GM13976 (cell line): Measurements from ENCODE around the gene DDX1.
"Not testable (repeated sequence)": the region's sequence is repeated elsewhere in the genome, so short reads cannot be mapped to it uniquely, and the experiment has no call there.

Source experiments
- DNase-seq: peaks from one replicate; pipeline ENCODE4 v3.0.0; 2012; ENCODE audit warnings: low spot score
- CTCF ChIP-seq: IDR thresholded peaks from 2 replicates; pipeline ENCODE4 v1.5.1; 2012; ENCODE audit warnings: borderline replicate concordance, mild to moderate bottlenecking; ENCODE audit not compliant: insufficient read depth; ENCODE audit errors: extremely low read depth, missing control alignments, control extremely low read depth
- in situ Hi-C: fragments of 300-500 bp; cut with MboI; formaldehyde crosslinking; loops from one replicate; pipeline ENCODE4 v1.12.0; 2022; ENCODE audit warnings: low sequenced_read_pairs, mixed read lengths, inconsistent platforms; ENCODE audit not compliant: unreplicated experiment

Gene DDX1

GRCh38 chr2:15619076-15619475 lies 27.4 kb downstream of the DDX1 start:
- in situ Hi-C loops: no loop called here
- no peak for TF ChIP-seq CTCF
- no peak for DNase-seq

- no peak for TF ChIP-seq CTCF
- in situ Hi-C loops: no loop called here
- DNase-seq: no peak
Observed at GRCh38 chr2:15619510-15619909, 27.8 kb downstream of the DDX1 start.

GRCh38 chr2:15619938-15620337 lies 28.3 kb downstream of the DDX1 start:
- TF ChIP-seq CTCF: no peak
- no peak for DNase-seq
- in situ Hi-C loops: no loop called here

GRCh38 chr2:15620340-15620739 lies 28.7 kb downstream of the DDX1 start:
- in situ Hi-C loops: no loop called here
- DNase-seq: no peak
- TF ChIP-seq CTCF: no peak

GRCh38 chr2:15620857-15621471 lies 29.3 kb downstream of the DDX1 start:
- in situ Hi-C loops: no loop called here
- DNase-seq: no peak
- TF ChIP-seq CTCF: no peak

GRCh38 chr2:15621472-15621870 lies 29.8 kb downstream of the DDX1 start:
- DNase-seq, in situ Hi-C loops: not testable (repeated sequence)

GRCh38 chr2:15622214-15622613 lies 30.5 kb downstream of the DDX1 start:
- TF ChIP-seq CTCF: no peak
- no peak for DNase-seq
- in situ Hi-C loops: no loop called here
